Measurements from ENCODE around the gene SCFD1.

- TF ChIP-seq CTCF (IDR thresholded peaks at IDR 0.05; ENCODE audit: insufficient read depth, low read length, poor library complexity, severe bottlenecking) (no peak), EZH2phosphoT487 (conservative IDR thresholded peaks at IDR 0.05; ENCODE audit: low read length) (no peak)
These were observed 137.3 kb downstream of the SCFD1 start for GRCh38 chr14:30759172-30760125.
